Mesothelial cell of epicardium (in vitro differentiated cells): Measurements from ENCODE around the gene ARL3. TPM values are rescaled to one million over a fixed set of nuclear protein-coding genes. Genes with fewer than 3 reads are reported as not detected.

Experiments
- DNase-seq, 2 experiments: peaks; one replicate each; pipeline ENCODE4 v3.0.0; 2021; ENCODE audit warnings: low spot score in 2 of 2; ENCODE audit not compliant: unreplicated experiment in 2 of 2
- H3K27ac Mint-ChIP-seq: 2 replicates; pipeline ENCODE4 v1.8.0; 2021; ENCODE audit warnings: mixed read lengths
- H3K27me3 Mint-ChIP-seq: 2 replicates; pipeline ENCODE4 v1.8.0; 2021; ENCODE audit warnings: low read depth, mixed read lengths
- H3K36me3 Mint-ChIP-seq: 2 replicates; pipeline ENCODE4 v1.8.0; 2021; ENCODE audit warnings: mixed read lengths
- H3K4me1 Mint-ChIP-seq: 2 replicates; pipeline ENCODE4 v1.8.0; 2021; ENCODE audit warnings: mixed read lengths
- H3K4me3 Mint-ChIP-seq: 2 replicates; pipeline ENCODE4 v1.8.0; 2021; ENCODE audit warnings: mild to moderate bottlenecking, moderate library complexity, mixed read lengths
- H3K9me3 Mint-ChIP-seq: 2 replicates; pipeline ENCODE4 v1.8.0; 2021; ENCODE audit warnings: mixed read lengths
- total RNA-seq: library from RNA; stranded (reverse); gene quantifications from 3 replicates; pipeline ENCODE4 v1.2.1, GENCODE V29; 2021
- TF ChIP-seq, protein P1 (sequence below): fragments of 200-600 bp; sonication (generic); IDR thresholded peaks from one replicate; pipeline ENCODE4 v1.5.0; 2021; ENCODE audit warnings: antibody characterized with exemption; ENCODE audit not compliant: unreplicated experiment

ARL3 gene
- total RNA-seq, 1 donor from 2014 or later: 13.9 TPM

DNA sequence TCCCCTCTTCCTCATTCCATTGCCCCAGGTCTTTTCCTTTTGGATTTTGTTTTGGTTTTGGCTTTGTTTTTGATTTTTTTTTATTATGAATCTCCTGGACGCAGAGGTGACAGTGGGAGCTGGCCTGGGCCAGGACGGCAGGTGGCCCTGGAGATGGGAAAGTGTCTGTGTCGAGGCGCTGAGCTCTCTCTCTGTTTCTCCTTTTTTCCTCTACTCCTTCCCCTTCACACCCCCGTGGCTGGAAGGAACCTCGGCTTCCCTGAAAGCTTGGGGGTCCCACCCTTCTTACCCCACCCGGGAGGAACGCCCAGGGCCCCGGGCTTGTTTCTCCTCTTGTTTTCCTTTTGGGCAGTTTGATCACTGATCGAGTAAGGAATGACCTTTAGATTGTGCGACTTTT is 56.7 kb downstream of the ARL3 start:
- no peak overlapping the region for H3K4me3 Mint-ChIP-seq
- TF ChIP-seq, protein P1, sequence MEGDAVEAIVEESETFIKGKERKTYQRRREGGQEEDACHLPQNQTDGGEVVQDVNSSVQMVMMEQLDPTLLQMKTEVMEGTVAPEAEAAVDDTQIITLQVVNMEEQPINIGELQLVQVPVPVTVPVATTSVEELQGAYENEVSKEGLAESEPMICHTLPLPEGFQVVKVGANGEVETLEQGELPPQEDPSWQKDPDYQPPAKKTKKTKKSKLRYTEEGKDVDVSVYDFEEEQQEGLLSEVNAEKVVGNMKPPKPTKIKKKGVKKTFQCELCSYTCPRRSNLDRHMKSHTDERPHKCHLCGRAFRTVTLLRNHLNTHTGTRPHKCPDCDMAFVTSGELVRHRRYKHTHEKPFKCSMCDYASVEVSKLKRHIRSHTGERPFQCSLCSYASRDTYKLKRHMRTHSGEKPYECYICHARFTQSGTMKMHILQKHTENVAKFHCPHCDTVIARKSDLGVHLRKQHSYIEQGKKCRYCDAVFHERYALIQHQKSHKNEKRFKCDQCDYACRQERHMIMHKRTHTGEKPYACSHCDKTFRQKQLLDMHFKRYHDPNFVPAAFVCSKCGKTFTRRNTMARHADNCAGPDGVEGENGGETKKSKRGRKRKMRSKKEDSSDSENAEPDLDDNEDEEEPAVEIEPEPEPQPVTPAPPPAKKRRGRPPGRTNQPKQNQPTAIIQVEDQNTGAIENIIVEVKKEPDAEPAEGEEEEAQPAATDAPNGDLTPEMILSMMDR: no peak
- no peaks in the 10 kb centered on the region for H3K27me3 Mint-ChIP-seq
- H3K36me3 Mint-ChIP-seq: peaks cover 19% of the 10 kb centered on the region
- peak overlapping the region; percentile 18 for H3K27ac Mint-ChIP-seq
- no peak for DNase-seq
- no peaks in the 10 kb centered on the region for H3K9me3 Mint-ChIP-seq
- H3K4me1 Mint-ChIP-seq: peaks cover 11% of the 10 kb centered on the region

DNA sequence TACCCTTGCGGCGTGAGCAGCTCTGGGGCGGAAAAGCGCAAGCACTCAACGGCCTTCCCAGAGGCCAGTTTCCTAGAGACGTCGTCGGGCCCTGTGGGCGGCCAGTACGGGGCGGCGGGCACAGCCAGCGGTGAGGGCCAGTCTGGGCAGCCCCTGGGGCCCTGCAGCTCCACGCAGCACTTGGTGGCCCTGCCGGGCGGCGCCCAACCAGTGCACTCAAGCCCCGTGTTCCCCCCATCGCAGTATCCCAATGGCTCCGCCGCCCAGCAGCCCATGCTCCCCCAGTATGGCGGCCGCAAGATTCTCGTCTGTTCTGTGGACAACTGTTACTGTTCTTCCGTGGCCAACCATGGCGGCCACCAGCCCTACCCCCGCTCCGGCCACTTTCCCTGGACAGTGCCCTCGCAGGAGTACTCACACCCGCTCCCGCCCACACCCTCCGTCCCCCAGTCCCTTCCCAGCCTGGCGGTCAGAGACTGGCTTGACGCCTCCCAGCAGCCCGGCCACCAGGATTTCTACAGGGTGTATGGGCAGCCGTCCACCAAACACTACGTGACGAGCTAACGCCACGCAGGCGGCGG is 57.3 kb downstream of the ARL3 start:
- H3K4me1 Mint-ChIP-seq: peaks cover 11% of the 10 kb centered on the region
- no peaks in the 10 kb centered on the region for H3K27me3 Mint-ChIP-seq
- no peak overlapping the region for H3K27ac Mint-ChIP-seq
- H3K9me3 Mint-ChIP-seq: no peaks in the 10 kb centered on the region
- TF ChIP-seq, protein P1: no peak
- DNase-seq: no peak
- peaks cover 19% of the 10 kb centered on the region for H3K36me3 Mint-ChIP-seq
- no peak overlapping the region for H3K4me3 Mint-ChIP-seq

DNA sequence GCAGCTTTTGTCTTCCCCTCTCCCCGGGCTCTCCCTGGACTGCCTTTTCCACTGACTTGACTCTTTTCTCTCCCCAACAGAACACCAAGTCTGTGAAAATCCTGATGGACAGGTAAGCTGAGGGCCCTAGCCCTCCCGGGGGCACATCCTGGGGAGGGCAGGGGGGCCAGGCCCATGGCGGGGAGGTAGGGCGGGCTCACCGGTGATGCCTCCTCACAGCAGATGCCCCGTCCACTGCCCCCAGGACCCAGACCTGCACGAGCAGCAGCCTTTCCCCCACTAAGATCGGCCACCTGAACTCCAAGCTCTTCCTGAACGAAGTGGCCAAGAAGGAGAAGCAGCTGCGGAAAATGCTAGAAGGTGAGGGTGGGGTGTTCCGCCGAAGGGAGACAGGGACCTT is 58.2 kb downstream of the ARL3 start:
- no peak for DNase-seq
- H3K27me3 Mint-ChIP-seq: no peaks in the 10 kb centered on the region
- TF ChIP-seq, protein P1: no peak
- H3K4me1 Mint-ChIP-seq: peaks cover 5% of the 10 kb centered on the region
- H3K36me3 Mint-ChIP-seq: peaks cover 19% of the 10 kb centered on the region
- H3K27ac Mint-ChIP-seq: no peak overlapping the region
- H3K9me3 Mint-ChIP-seq: no peaks in the 10 kb centered on the region
- no peak overlapping the region for H3K4me3 Mint-ChIP-seq

DNA sequence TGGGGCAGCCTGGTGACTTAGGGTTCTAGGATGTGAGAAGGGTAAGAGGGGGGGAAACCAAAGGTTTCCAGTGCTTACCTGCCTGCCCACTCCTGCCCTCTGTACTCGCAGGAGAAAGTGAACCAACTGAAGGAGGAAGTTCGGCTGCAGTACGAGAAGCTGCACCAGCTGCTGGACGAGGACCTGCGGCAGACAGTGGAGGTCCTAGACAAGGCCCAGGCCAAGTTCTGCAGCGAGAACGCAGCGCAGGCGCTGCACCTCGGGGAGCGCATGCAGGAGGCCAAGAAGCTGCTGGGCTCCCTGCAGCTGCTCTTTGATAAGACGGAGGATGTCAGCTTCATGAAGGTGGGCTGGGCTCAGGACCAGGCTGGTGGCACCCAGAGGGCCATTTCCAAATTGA is 59.2 kb downstream of the ARL3 start:
- DNase-seq: no peak
- Mint-ChIP-seq H3K27me3 (no peaks in the 10 kb centered on the region), H3K4me1 (peaks cover 10% of the 10 kb centered on the region), H3K9me3 (no peaks in the 10 kb centered on the region), H3K36me3 (peaks cover 19% of the 10 kb centered on the region), H3K4me3 (no peak overlapping the region), H3K27ac (no peak overlapping the region)
- TF ChIP-seq, protein P1: no peak

DNA sequence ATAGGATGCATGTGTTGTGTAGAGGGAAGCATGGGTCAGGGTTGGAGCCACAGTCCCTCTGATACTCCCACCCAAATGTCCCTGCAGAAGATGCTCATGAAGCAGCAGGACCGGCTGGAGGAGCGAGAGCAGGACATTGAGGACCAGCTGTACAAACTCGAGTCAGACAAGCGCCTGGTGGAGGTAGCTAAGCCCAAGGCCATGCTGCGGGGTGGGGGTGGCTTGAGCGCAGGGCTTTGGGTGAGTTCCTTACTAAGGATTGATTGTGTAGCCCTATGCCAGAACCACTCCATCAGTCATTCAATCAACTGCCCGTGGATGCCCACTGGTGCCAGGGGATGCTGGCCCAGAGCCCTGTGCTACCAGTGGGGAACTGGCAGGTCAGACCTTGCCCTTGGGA is 59.6 kb downstream of the ARL3 start:
- H3K4me3 Mint-ChIP-seq: no peak overlapping the region
- peaks cover 12% of the 10 kb centered on the region for H3K4me1 Mint-ChIP-seq
- TF ChIP-seq, protein P1: no peak
- DNase-seq: no peak
- H3K27ac Mint-ChIP-seq: no peak overlapping the region
- H3K36me3 Mint-ChIP-seq: peaks cover 19% of the 10 kb centered on the region
- no peaks in the 10 kb centered on the region for H3K9me3 Mint-ChIP-seq
- H3K27me3 Mint-ChIP-seq: no peaks in the 10 kb centered on the region

DNA sequence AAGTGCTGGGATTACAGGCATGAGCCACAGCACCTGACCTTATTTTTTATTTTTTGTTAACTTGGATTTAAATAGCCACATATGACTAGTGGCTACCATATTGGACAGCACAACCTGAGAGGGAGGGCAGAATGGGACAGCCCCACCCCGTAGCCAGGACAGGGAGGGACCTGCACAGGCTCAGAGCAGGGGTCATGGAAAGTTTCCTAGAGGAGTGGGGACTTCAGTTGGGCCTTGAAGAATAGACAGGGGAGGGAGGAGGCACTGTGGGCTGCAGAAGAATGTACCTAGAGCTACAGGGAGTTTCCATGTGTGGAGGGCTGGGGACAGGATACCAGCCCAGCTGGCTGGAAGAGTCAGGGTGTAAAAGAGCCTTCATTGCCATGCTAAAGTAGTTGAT is 61.1 kb downstream of the ARL3 start:
- Mint-ChIP-seq H3K4me1 (peaks cover 26% of the 10 kb centered on the region), H3K27me3 (no peaks in the 10 kb centered on the region), H3K4me3 (no peak overlapping the region), H3K9me3 (no peaks in the 10 kb centered on the region), H3K36me3 (peaks cover 16% of the 10 kb centered on the region), H3K27ac (no peak overlapping the region)
- TF ChIP-seq, protein P1: no peak
- DNase-seq: no peak
